Right lobe of liver (tissue), 6 donors: ENCODE results near the gene SYNM. TPM values are rescaled to one million over a fixed set of nuclear protein-coding genes. Genes with fewer than 3 reads are reported as not detected.
A peak's percentile ranks its signal among the peaks of the same experiment; 100 is the strongest.

ENCODE experiments used
- ATAC-seq, 4 donors: fragments of 200-7000 bp; cut with Tn5 transposase; one replicate each; pipeline ENCODE4 v1.9.1; 2020; ENCODE audit warnings: mild to moderate bottlenecking in 4 of 4, moderate library complexity in 4 of 4
- DNase-seq, 3 donors: peaks; one replicate each; pipeline ENCODE4 v3.0.0-alpha.2; 2020
- H3K27ac ChIP-seq, 3 donors: fragments of 200-600 bp; one replicate each; pipeline ENCODE4 v1.8.0; 2022
- H3K27me3 ChIP-seq, 2 donors: fragments of 200-600 bp; one replicate each; pipeline ENCODE4 v1.8.0; 2022
- H3K36me3 ChIP-seq, 4 donors: fragments of 200-600 bp; sonication (generic) in 1 of 4; one replicate each; pipeline versions ENCODE4 v1.5.1 to v1.8.0; 2017 to 2022; ENCODE audit warnings: control low read depth in 1 of 4
- H3K4me1 ChIP-seq, 4 donors: fragments of 200-600 bp; sonication (generic) in 1 of 4; one replicate each; pipeline versions ENCODE4 v1.5.1 to v1.8.0; 2017 to 2022; ENCODE audit warnings: control low read depth in 1 of 4
- H3K4me3 ChIP-seq, 3 donors: fragments of 200-600 bp; one replicate each; pipeline ENCODE4 v1.8.0; 2022
- H3K9me3 ChIP-seq, 4 donors: fragments of 200-600 bp; sonication (generic) in 1 of 4; one replicate each; pipeline versions ENCODE4 v1.5.1 to v1.8.0; 2017 to 2022; ENCODE audit warnings: control low read depth in 1 of 4
- CTCF ChIP-seq, 4 donors: fragments of 200-600 bp in 3 of 4; fragments of 450-650 bp in 1 of 4; IDR thresholded peaks; one replicate each; pipeline versions ENCODE4 v1.5.1 to v1.8.0; 2016 to 2022; ENCODE audit warnings: antibody characterized with exemption in 4 of 4, mild to moderate bottlenecking in 2 of 4
- POLR2A ChIP-seq: fragments of 450-650 bp; IDR thresholded peaks from one replicate; pipeline ENCODE4 v1.6.1; 2017; ENCODE audit warnings: antibody characterized with exemption, mild to moderate bottlenecking
- WGBS: methylation state at CpG from one replicate; pipeline ENCODE4 v1.1.6; 2018; ENCODE audit warnings: low coverage, low lambda C conversion rate; ENCODE audit not compliant: insufficient coverage; ENCODE audit errors: missing lambda C conversion rate; 5-methylcytosine and 5-hydroxymethylcytosine counted together
- intact Hi-C, 2 donors: fragments of 100-400 bp; cut with DNase I; formaldehyde crosslinking; loops; one replicate each; pipeline versions ENCODE4 v1.11.2 to v1.14.1; 2022
- total RNA-seq, 6 experiments: library from RNA; depleted of rRNA in 2 of 6; stranded (reverse); fragments of >200 nt in 2 of 6; fragmentation: NEBNext Ultra II Directional in 3 of 6; extraction: Animal tissue kit (Norgen Biotek cat#: 25700) in 3 of 6; gene quantifications; one replicate each; pipeline versions ENCODE4 v1.1.0 to v1.2.4, GENCODE V29; 2016 to 2023
- donor health status: DM: no; HTN: yes; CAD: no.
- donor health status: DM: no; HTN: no; CAD: no.
- donor health status: DM: no; HTN: no; CAD: no.
- donor health status: DM: no; HTN: yes; CAD: no.
- donor health status: DM: no; HTN: yes; CAD: no.

SYNM gene
- total RNA-seq, 6 experiments from 2014 or later = 1.6 to 3.5 (median 2.9) TPM

DNA sequence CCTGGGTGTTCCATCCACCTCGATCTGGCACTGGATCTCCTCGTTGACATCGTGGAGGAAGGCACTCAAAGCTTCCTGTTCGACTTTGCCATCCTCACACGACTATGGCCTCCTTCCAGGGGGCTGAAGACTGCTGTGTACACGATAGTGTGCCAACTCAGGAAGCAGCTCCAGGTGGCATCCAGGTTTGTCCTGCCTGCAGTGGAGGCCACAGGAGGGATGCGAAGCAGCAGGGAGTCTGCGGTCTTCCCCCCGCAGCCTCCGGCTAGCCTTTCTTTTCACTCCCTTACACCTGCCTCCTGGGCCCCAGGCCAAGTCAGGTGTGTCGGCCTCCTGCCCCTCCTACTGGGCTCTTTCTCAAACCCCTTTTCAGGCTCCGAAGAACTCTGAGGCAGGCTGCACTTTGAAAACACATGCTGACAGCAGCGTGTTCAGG is 32.2 kb downstream of the SYNM start:
- intact Hi-C loops = no loop called here
- peaks cover 0 to 5% (median 0%) of the 10 kb centered on the region in 4 donors for H3K36me3 ChIP-seq
- no peaks in the 10 kb centered on the region for H3K27me3 ChIP-seq
- no peaks in the 10 kb centered on the region for H3K9me3 ChIP-seq
- ATAC-seq (peak in 1 of 4 donors; percentile 16), DNase-seq (peak in 1 of 3 donors; percentile 33)
- no peak overlapping the region for H3K27ac ChIP-seq
- 92% methylated on average over 7 of the region's 13 CpGs for WGBS
- TF ChIP-seq CTCF (IDR thresholded peaks at IDR 0.05) (no peak), POLR2A (no peak)
- peaks cover 0 to 2% (median 0%) of the 10 kb centered on the region in 4 donors for H3K4me1 ChIP-seq
- H3K4me3 ChIP-seq = no peak overlapping the region

DNA sequence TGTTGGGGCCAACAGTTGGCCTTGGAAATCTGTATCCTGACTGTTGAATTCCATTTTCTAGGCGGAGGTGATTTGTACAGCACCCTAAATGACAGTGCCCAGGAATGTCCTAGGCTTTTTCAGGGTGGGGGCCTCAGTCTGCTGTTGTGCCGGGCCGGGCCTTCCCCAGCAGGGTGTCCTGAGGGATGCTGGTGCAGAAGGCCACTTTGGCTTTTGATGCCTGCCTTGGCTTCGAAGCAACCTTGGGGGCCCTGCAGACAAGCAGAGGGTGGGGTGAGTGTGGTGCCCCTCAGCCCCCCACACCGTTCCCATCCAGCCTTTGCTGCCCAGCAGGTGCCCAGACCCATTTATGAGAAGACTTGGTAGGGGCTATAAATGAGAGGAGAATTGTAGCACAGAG is 33.0 kb downstream of the SYNM start:
- no CpG with 5 or more reads among the region's 5 CpGs for WGBS
- H3K36me3 ChIP-seq = peaks cover 0 to 5% (median 0%) of the 10 kb centered on the region in 4 donors
- no peaks in the 10 kb centered on the region for H3K27me3 ChIP-seq
- no peak for TF ChIP-seq CTCF (IDR thresholded peaks at IDR 0.05)
- no peak for TF ChIP-seq POLR2A
- no peak for ATAC-seq
- H3K9me3 ChIP-seq = no peaks in the 10 kb centered on the region
- DNase-seq = peak in 1 of 3 donors; percentile 30
- no peak overlapping the region for H3K27ac ChIP-seq
- H3K4me1 ChIP-seq = peaks cover 0 to under 1% (median 0%) of the 10 kb centered on the region in 4 donors
- intact Hi-C loops = no loop called here
- no peak overlapping the region for H3K4me3 ChIP-seq

- TF ChIP-seq POLR2A = no peak
- TF ChIP-seq CTCF (IDR thresholded peaks at IDR 0.05) = no peak
- Histone ChIP-seq H3K36me3 (peaks cover 0 to 5% (median 0%) of the 10 kb centered on the region in 4 donors), H3K27ac (no peak overlapping the region), H3K27me3 (no peaks in the 10 kb centered on the region), H3K4me1 (peaks cover 0 to 7% (median 5%) of the 10 kb centered on the region in 4 donors), H3K9me3 (no peaks in the 10 kb centered on the region), H3K4me3 (no peak overlapping the region)
- intact Hi-C loops = no loop called here
- ATAC-seq (peak in 1 of 4 donors; percentile 10), DNase-seq (peak in 1 of 3 donors; percentile 39)
- 100% methylated on average over 1 of the region's 15 CpGs for WGBS
Measured at GRCh38 chr15:99138491-99138982, 33.7 kb downstream of the SYNM start.

DNA sequence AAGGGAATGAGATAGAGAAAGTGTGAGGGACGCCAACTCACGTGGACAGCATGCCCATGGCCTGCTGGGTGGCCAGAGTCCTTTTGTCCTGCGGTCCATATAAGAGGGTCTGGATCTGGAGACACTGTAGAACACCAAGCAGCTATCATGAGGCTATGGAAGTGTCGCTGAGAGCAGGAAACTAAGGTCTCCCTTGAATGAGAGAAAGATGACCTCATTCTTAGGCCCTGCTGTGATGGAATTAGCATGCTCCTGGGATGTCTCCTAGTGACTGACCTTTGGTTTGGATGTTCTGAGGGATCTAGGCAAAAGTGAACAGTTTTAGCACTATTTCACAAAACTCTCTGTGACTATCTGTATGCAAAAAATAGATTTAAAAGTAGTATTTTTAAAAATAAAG is 34.4 kb downstream of the SYNM start:
- WGBS = 93% methylated on average over 4 of the region's 4 CpGs
- H3K36me3 ChIP-seq = peaks cover 0 to 5% (median 0%) of the 10 kb centered on the region in 4 donors
- no peak overlapping the region for H3K27ac ChIP-seq
- no peak overlapping the region for H3K4me3 ChIP-seq
- no peaks in the 10 kb centered on the region for H3K27me3 ChIP-seq
- no peaks in the 10 kb centered on the region for H3K9me3 ChIP-seq
- H3K4me1 ChIP-seq = peaks cover 0 to 14% (median 10%) of the 10 kb centered on the region in 4 donors
- intact Hi-C loops = no loop called here
- ATAC-seq = no peak
- DNase-seq = no peak
- TF ChIP-seq POLR2A (no peak), CTCF (IDR thresholded peaks at IDR 0.05) (no peak)
